H9 (cell line): ENCODE data around the gene TPCN2. TPM values are rescaled to one million over a fixed set of nuclear protein-coding genes. Genes with fewer than 3 reads are reported as not detected.

Source experiments
- DNase-seq: peaks from one replicate; pipeline ENCODE4 v3.0.0-alpha.2; 2017
- H2AFZ ChIP-seq: one replicate; pipeline ENCODE4 v1.6.1; 2013; ENCODE audit warnings: mild to moderate bottlenecking, low read length, control low read depth, moderate library complexity
- H2AK5ac ChIP-seq: 2 replicates; pipeline ENCODE4 v1.6.1; 2013; ENCODE audit warnings: low read length, control low read depth, mixed read lengths; ENCODE audit not compliant: insufficient read length
- H2BK120ac ChIP-seq: one replicate; pipeline ENCODE4 v1.6.1; 2013; ENCODE audit warnings: low read depth, mild to moderate bottlenecking, low read length, control low read depth, inconsistent platforms; ENCODE audit not compliant: poor library complexity, severe bottlenecking
- H2BK12ac ChIP-seq: 2 replicates; pipeline ENCODE4 v1.6.1; 2013; ENCODE audit warnings: low read length, control low read depth, mixed read lengths, low read depth; ENCODE audit not compliant: insufficient read length
- H2BK15ac ChIP-seq: 2 replicates; pipeline ENCODE4 v1.6.1; 2013; ENCODE audit warnings: low read depth, low read length, control low read depth
- H2BK20ac ChIP-seq: one replicate; pipeline ENCODE4 v1.6.1; 2013; ENCODE audit warnings: low read depth, mild to moderate bottlenecking, low read length, control low read depth, inconsistent platforms; ENCODE audit not compliant: poor library complexity, severe bottlenecking
- H2BK5ac ChIP-seq: 2 replicates; pipeline ENCODE4 v1.6.1; 2013; ENCODE audit warnings: low read length, control low read depth, mixed read lengths; ENCODE audit not compliant: insufficient read length
- H3K14ac ChIP-seq: 2 replicates; pipeline ENCODE4 v1.6.1; 2013; ENCODE audit warnings: low read length, control low read depth; ENCODE audit not compliant: insufficient read depth
- H3K18ac ChIP-seq: 2 replicates; pipeline ENCODE4 v1.6.1; 2013; ENCODE audit warnings: low read depth, mild to moderate bottlenecking, mixed read lengths, low read length, control low read depth; ENCODE audit not compliant: insufficient read length
- H3K23ac ChIP-seq: 2 replicates; pipeline ENCODE4 v1.6.1; 2013; ENCODE audit warnings: low read length, control low read depth, mixed read lengths, low read depth; ENCODE audit not compliant: insufficient read length
- H3K23me2 ChIP-seq: 2 replicates; pipeline ENCODE4 v1.6.1; 2013; ENCODE audit warnings: low read depth, mild to moderate bottlenecking, mixed read lengths, low read length, control low read depth; ENCODE audit not compliant: insufficient read length, poor library complexity, severe bottlenecking
- H3K27ac ChIP-seq: 2 replicates; pipeline ENCODE4 v1.5.1; 2013; ENCODE audit warnings: low read length, control low read depth, mixed read lengths, low read depth; ENCODE audit not compliant: insufficient read length
- H3K27me3 ChIP-seq: 2 replicates; pipeline ENCODE4 v1.6.1; 2013; ENCODE audit warnings: low read length, control low read depth, inconsistent platforms; ENCODE audit not compliant: insufficient read depth
- H3K4ac ChIP-seq: 2 replicates; pipeline ENCODE4 v1.6.1; 2013; ENCODE audit warnings: low read depth, mild to moderate bottlenecking, control low read depth, inconsistent platforms, low read length, moderate library complexity
- H3K4me1 ChIP-seq: 2 replicates; pipeline ENCODE4 v1.6.1; 2013; ENCODE audit warnings: low read length, control low read depth, inconsistent platforms; ENCODE audit not compliant: insufficient read depth
- H3K4me2 ChIP-seq: 2 replicates; pipeline ENCODE4 v1.6.1; 2013; ENCODE audit warnings: low read length, control low read depth, mixed read lengths; ENCODE audit not compliant: insufficient read length, insufficient read depth
- H3K56ac ChIP-seq: 2 replicates; pipeline ENCODE4 v1.6.1; 2013; ENCODE audit warnings: low read depth, mild to moderate bottlenecking, mixed read lengths, low read length, control low read depth; ENCODE audit not compliant: insufficient read length
- H3K79me1 ChIP-seq: 2 replicates; pipeline ENCODE4 v1.6.1; 2013; ENCODE audit warnings: low read depth, mild to moderate bottlenecking, moderate library complexity, low read length, control low read depth, inconsistent platforms; ENCODE audit not compliant: insufficient read depth, poor library complexity, severe bottlenecking
- H3K79me2 ChIP-seq: 2 replicates; pipeline ENCODE4 v1.6.1; 2013; ENCODE audit warnings: low read length, control low read depth, inconsistent platforms; ENCODE audit not compliant: insufficient read depth
- H3K9ac ChIP-seq: 2 replicates; pipeline ENCODE4 v1.6.1; 2013; ENCODE audit warnings: low read length, control low read depth, mixed read lengths; ENCODE audit not compliant: insufficient read length; ENCODE audit errors: extremely low read depth
- H3K9me3 ChIP-seq: one replicate; pipeline ENCODE4 v1.6.1; 2013; ENCODE audit warnings: low read depth, low read length, inconsistent platforms; ENCODE audit not compliant: control insufficient read depth
- H3T11ph ChIP-seq: one replicate; pipeline ENCODE4 v1.6.1; 2013; ENCODE audit warnings: mild to moderate bottlenecking, low read length, control low read depth, inconsistent platforms
- H4K20me1 ChIP-seq: one replicate; pipeline ENCODE4 v1.6.1; 2013; ENCODE audit not compliant: control insufficient read depth, insufficient read length, insufficient read depth
- H4K5ac ChIP-seq: 2 replicates; pipeline ENCODE4 v1.6.1; 2013; ENCODE audit warnings: low read depth, mild to moderate bottlenecking, mixed read lengths, low read length, control low read depth; ENCODE audit not compliant: insufficient read length
- H4K8ac ChIP-seq: replicated peaks from 2 replicates; pipeline ENCODE4 v1.6.1; 2013; ENCODE audit warnings: low read length, control low read depth, mixed read lengths, low read depth; ENCODE audit not compliant: insufficient read length
- H4K91ac ChIP-seq: 2 replicates; pipeline ENCODE4 v1.6.1; 2013; ENCODE audit warnings: low read depth, mild to moderate bottlenecking, moderate library complexity, mixed read lengths, low read length, control low read depth; ENCODE audit not compliant: insufficient read length
- H3K27ac Mint-ChIP-seq, 3 experiments: 2 replicates in 2 of 3; 3 replicates in 1 of 3; pipeline ENCODE4 v1.8.0; 2020 to 2021; ENCODE audit warnings: mixed read lengths in 3 of 3, mild to moderate bottlenecking in 1 of 3, moderate library complexity in 1 of 3
- H3K27me3 Mint-ChIP-seq: 2 replicates; pipeline ENCODE4 v1.8.0; 2021; ENCODE audit warnings: low read depth, mild to moderate bottlenecking, moderate library complexity, mixed read lengths
- H3K36me3 Mint-ChIP-seq, 3 experiments: 2 replicates in 2 of 3; 3 replicates in 1 of 3; pipeline ENCODE4 v1.8.0; 2020 to 2021; ENCODE audit warnings: low read depth in 3 of 3, mixed read lengths in 3 of 3; ENCODE audit not compliant: insufficient read depth in 1 of 3
- H3K4me1 Mint-ChIP-seq, 2 experiments: 2 replicates each; pipeline ENCODE4 v1.8.0; 2020; ENCODE audit warnings: mixed read lengths in 2 of 2
- H3K4me3 Mint-ChIP-seq, 2 experiments: 2 replicates in 1 of 2; 3 replicates in 1 of 2; pipeline ENCODE4 v1.8.0; 2020 to 2021; ENCODE audit warnings: mild to moderate bottlenecking in 2 of 2, mixed read lengths in 2 of 2, moderate library complexity in 1 of 2
- H3K9me3 Mint-ChIP-seq, 2 experiments: 2 replicates in 1 of 2; 3 replicates in 1 of 2; pipeline ENCODE4 v1.8.0; 2020; ENCODE audit warnings: mild to moderate bottlenecking in 2 of 2, mixed read lengths in 2 of 2, moderate library complexity in 1 of 2
- WGBS: extraction: QIAGEN DNeasy Blood & Tissue Kit; methylation state at CpG from one replicate; pipeline ENCODE4 v1.1.7; 2013; ENCODE audit warnings: missing lambda C conversion rate, low lambda C conversion rate, mixed read lengths; ENCODE audit not compliant: insufficient read length; ENCODE audit errors: extremely low coverage; 5-methylcytosine and 5-hydroxymethylcytosine counted together
- total RNA-seq: library from RNA; stranded (reverse); gene quantifications from 2 replicates; pipeline ENCODE4 v1.2.1, GENCODE V29; 2021
- TF ChIP-seq, protein P1 (sequence below): fragments of 200-600 bp; sonication (generic); conservative IDR thresholded peaks from 3 replicates; pipeline ENCODE4 v1.8.0; 2021; ENCODE audit warnings: antibody characterized with exemption, mild to moderate bottlenecking

Gene TPCN2
- total RNA-seq, 1 experiment from 2014 or later: 16.8 TPM

DNA sequence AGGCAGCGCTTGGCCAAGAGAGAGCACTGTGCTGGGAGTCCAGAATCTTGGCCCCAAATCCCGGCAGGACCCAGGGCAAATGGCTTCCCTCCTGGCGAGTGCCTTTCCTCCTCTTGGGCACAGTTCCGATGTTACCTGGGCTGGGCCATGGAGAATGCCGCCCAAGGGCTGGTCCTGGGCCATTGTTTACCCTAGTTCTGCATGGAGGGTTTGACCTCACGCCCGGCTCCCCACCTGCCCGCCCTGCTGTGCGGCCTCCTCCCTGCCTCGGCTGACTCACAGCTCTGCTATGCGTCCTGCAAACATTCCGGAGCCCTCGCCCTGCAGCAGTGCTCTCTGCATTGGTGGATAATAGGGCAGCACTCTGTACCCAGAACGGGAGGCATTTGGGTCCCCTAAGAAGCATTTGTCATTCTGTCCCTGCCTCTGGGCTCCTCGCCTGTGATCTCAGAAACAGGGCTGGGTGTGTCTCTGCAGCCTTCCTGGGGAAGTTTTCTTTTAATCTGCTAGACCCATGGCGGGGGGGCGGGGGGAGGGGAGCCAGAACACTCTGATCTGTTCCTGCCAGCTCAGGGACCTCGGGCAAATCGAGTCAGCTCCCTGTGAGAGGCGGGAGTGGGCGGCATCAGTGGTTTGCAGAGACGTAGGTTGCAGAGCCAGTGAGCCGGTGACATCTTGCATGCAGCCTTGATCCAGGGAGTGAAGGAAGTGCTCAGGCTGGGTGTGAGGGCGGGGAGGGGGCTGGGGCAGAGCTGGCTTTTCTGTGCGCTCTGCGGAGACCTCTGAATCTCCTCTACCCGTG lies 74.1 kb downstream of the TPCN2 start:
- peaks cover 8% of the 10 kb centered on the region for H3K27me3 Mint-ChIP-seq
- Histone ChIP-seq H3K14ac (no peak overlapping the region), H4K91ac (no peak overlapping the region), H3K27me3 (no peaks in the 10 kb centered on the region), H4K8ac (no peak overlapping the region), H2BK5ac (no peak overlapping the region), H3K56ac (no peak overlapping the region), H4K5ac (no peak overlapping the region), H3K79me1 (no peaks in the 10 kb centered on the region), H2BK120ac (no peak overlapping the region), H3K4ac (no peak overlapping the region), H2BK20ac (no peak overlapping the region), H3K9me3 (no peaks in the 10 kb centered on the region), H3K4me2 (peak overlapping the region; percentile 31), H3K79me2 (no peaks in the 10 kb centered on the region), H3K4me1 (no peaks in the 10 kb centered on the region), H4K20me1 (no peaks in the 10 kb centered on the region), H2BK12ac (no peak overlapping the region), H3K9ac (no peak overlapping the region), H2BK15ac (no peak overlapping the region), H2AFZ (no peak overlapping the region), H3T11ph (no peak overlapping the region), H3K18ac (no peak overlapping the region), H3K27ac (no peak overlapping the region), H3K23me2 (no peaks in the 10 kb centered on the region), H2AK5ac (no peak overlapping the region), H3K23ac (no peak overlapping the region)
- no CpG with 5 or more reads among the region's 27 CpGs for WGBS
- peak overlapping the region; percentile 38 to 68 for H3K4me3 Mint-ChIP-seq
- H3K9me3 Mint-ChIP-seq: peaks cover 9 to 12% of the 10 kb centered on the region in 2 experiments
- peaks cover 1 to 5% (median 2%) of the 10 kb centered on the region in 3 experiments; a peak in 3 of 7 replicates for H3K36me3 Mint-ChIP-seq
- DNase-seq: peak; percentile 96
- H3K4me1 Mint-ChIP-seq: peaks cover 16 to 30% of the 10 kb centered on the region in 2 experiments
- TF ChIP-seq, protein P1, sequence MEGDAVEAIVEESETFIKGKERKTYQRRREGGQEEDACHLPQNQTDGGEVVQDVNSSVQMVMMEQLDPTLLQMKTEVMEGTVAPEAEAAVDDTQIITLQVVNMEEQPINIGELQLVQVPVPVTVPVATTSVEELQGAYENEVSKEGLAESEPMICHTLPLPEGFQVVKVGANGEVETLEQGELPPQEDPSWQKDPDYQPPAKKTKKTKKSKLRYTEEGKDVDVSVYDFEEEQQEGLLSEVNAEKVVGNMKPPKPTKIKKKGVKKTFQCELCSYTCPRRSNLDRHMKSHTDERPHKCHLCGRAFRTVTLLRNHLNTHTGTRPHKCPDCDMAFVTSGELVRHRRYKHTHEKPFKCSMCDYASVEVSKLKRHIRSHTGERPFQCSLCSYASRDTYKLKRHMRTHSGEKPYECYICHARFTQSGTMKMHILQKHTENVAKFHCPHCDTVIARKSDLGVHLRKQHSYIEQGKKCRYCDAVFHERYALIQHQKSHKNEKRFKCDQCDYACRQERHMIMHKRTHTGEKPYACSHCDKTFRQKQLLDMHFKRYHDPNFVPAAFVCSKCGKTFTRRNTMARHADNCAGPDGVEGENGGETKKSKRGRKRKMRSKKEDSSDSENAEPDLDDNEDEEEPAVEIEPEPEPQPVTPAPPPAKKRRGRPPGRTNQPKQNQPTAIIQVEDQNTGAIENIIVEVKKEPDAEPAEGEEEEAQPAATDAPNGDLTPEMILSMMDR: no peak
- H3K27ac Mint-ChIP-seq: peak overlapping the region in 2 of 3 experiments; percentile 62 to 82; a peak in 4 of 7 replicates
